Ectodermal cell (in vitro differentiated cells): Measurements from ENCODE around the gene CISD2.
A peak's percentile ranks its signal among the peaks of the same experiment; 100 is the strongest.
"Not testable (repeated sequence)": the region's sequence is repeated elsewhere in the genome, so short reads cannot be mapped to it uniquely, and the experiment has no call there.

Experiments
- H3K27ac ChIP-seq: 2 replicates; pipeline ENCODE4 v1.7.0; 2013; ENCODE audit warnings: mild to moderate bottlenecking, low read depth, low read length; ENCODE audit not compliant: insufficient read depth, poor library complexity, severe bottlenecking
- H3K27me3 ChIP-seq: 2 replicates; pipeline ENCODE4 v1.7.0; 2013; ENCODE audit warnings: mild to moderate bottlenecking, low read length; ENCODE audit not compliant: insufficient read depth, control insufficient read depth, poor library complexity, severe bottlenecking
- H3K36me3 ChIP-seq: one replicate; pipeline ENCODE4 v1.7.0; 2013; ENCODE audit warnings: low read length; ENCODE audit not compliant: control insufficient read depth, insufficient read depth
- H3K4me1 ChIP-seq: one replicate; pipeline ENCODE4 v1.7.0; 2013; ENCODE audit warnings: low read length; ENCODE audit not compliant: control insufficient read depth, insufficient read depth
- H3K4me3 ChIP-seq: 2 replicates; pipeline ENCODE4 v1.7.0; 2013; ENCODE audit warnings: low read depth, low read length, control low read depth; ENCODE audit not compliant: insufficient read depth
- H3K9me3 ChIP-seq: 2 replicates; pipeline ENCODE4 v1.7.0; 2013; ENCODE audit warnings: mild to moderate bottlenecking, low read length, moderate library complexity; ENCODE audit not compliant: control insufficient read depth
- WGBS, 2 experiments: methylation state at CpG; one replicate each; pipeline ENCODE4 v1.1.7; 2013; ENCODE audit warnings: missing lambda C conversion rate in 2 of 2; 5-methylcytosine and 5-hydroxymethylcytosine counted together

Gene CISD2

DNA sequence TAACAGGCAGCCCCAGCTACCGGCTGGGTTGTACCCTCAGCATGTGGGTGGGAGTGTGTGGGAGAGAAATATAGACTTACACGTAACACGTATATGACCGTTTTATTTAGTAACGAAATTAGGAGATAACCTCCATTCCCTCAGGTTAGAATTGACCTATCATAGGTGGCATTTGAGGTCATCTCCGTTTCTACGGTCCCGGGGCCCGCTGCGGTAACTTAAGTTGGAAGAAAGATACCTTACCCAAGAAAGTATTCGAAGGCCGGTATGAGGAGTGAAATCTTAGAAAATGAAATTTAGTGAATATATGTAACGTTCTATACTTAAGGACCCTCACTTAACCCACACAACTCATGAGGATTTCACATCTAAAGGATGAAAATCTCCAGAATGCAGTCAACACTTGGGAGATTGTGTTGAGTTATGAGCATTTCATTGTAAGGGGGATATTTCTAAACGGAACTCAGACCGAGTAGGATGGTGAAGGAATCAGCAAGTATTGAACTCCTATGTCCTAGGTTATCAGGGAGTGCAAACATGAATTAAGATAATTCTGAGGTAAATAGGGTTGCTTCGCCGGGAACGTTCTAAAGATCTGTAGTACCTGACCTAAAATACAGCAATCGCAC lies 891 bp downstream of the CISD2 start:
- H3K36me3 ChIP-seq: peaks cover 3% of the 10 kb centered on the region
- peak overlapping the region; percentile 98 for H3K27ac ChIP-seq
- H3K27me3 ChIP-seq: no peaks in the 10 kb centered on the region
- H3K4me3 ChIP-seq: peak overlapping the region; percentile 79
- peaks cover 3% of the 10 kb centered on the region for H3K4me1 ChIP-seq
- WGBS, 2 experiments: 11 to 12% methylated on average over 13 to 18 of the region's 19 CpGs
- no peaks in the 10 kb centered on the region for H3K9me3 ChIP-seq

DNA sequence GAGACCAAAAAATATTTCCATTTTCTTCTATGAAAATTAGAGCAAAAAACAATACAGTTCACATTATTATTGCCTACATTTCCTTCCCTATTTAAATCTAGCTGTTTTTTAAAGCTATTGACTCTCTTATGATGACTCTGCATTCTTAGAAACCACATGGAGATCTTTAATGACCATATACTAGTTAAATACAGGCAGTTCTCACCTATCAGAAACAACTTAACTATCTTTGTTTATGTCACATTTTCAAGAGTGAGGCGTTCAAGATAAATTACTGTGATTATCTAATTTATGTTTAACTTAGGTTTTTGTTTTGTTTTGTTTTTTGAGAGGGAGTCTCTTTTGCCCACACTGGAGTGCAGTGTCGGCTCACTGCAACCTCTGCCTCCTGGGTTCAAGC lies 3.0 kb downstream of the CISD2 start:
- no peaks in the 10 kb centered on the region for H3K9me3 ChIP-seq
- WGBS, 2 experiments: 92 to 96% methylated on average over 1 to 2 of the region's 2 CpGs
- H3K4me1 ChIP-seq: no peaks in the 10 kb centered on the region
- H3K27ac ChIP-seq: no peak overlapping the region
- H3K36me3 ChIP-seq: peaks cover 16% of the 10 kb centered on the region
- no peaks in the 10 kb centered on the region for H3K27me3 ChIP-seq
- H3K4me3 ChIP-seq: no peak overlapping the region

DNA sequence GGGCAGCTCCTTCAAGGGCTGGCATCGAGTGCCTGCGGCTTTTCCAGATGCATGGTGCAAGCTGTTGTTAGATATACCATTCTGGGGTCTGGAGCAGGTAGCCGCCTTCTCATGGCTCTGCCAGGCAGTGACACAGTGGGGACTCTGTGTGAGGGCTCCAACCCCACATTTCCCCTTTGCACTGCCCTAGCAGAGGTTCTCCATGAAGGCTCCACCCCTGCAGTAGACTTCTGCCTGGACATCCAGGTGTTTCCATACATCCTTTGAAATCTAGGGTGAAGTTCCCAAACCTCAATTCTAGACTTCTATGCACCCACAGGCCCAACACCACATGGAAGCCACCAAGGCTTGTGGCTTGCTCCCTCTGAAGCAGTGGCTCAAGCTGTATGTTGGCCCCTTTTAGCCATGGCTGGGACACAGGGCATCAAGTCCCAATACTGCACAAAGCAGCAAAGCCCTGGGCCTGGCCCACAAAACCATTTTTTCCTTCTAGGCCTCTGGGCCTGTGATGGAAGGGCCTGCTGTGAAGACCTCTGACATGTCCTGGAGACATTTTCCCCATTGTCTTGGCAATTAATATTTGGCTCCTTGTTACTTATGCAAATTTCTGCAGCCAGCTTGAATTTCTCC lies 8.8 kb downstream of the CISD2 start:
- not testable (repeated sequence) for H3K9me3 ChIP-seq, H3K27ac ChIP-seq, H3K4me3 ChIP-seq, H3K4me1 ChIP-seq, H3K27me3 ChIP-seq
- 97 to 98% methylated on average over 3 of the region's 3 CpGs for WGBS, 2 experiments
- peaks cover 29% of the 10 kb centered on the region for H3K36me3 ChIP-seq

DNA sequence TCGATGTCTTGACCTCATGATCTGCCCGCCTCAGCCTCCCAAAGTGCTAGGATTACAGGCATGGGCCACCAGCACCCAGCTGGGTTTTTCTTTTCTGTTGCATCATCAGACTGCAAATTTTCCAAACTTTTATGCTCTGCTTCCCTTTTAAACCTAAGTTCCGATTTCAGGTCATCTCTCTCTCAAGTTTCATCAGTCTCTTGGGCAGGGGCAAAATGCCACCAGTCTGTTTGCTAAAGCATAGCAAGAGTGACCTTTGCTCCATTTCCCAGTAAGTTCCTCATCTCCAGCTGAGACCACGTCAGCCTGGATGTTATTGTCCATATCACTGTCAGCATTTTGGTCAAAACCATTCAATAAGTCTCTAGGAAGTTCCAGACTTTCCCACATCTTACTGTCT lies 9.6 kb downstream of the CISD2 start:
- not testable (repeated sequence) for H3K4me3 ChIP-seq, H3K9me3 ChIP-seq, H3K27me3 ChIP-seq, H3K4me1 ChIP-seq, H3K27ac ChIP-seq
- peaks cover 26% of the 10 kb centered on the region for H3K36me3 ChIP-seq
- 64 to 67% methylated on average over 4 of the region's 4 CpGs for WGBS, 2 experiments

DNA sequence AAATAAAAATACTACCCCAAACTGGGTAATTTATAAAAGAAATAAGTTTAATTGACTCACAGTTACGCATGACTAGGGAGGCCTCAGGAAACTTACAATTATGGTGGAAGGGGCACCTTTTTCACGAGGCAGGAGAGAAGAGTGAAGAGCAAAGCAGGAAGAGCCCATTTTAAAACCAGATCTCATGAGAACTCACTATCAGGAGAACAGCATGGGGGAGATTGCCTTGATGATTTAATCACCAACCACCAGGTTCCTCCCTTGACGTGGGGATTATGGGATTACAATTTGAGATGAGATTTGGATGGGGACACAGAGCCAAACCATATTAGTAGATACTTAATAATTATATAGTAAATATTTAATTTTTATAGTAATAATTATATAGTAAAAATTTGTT lies 10.1 kb downstream of the CISD2 start:
- peaks cover 26% of the 10 kb centered on the region for H3K36me3 ChIP-seq
- WGBS, 2 experiments: 84 to 97% methylated on average over 2 to 3 of the region's 3 CpGs
- no peaks in the 10 kb centered on the region for H3K27me3 ChIP-seq
- no peak overlapping the region for H3K27ac ChIP-seq
- no peak overlapping the region for H3K4me3 ChIP-seq
- no peaks in the 10 kb centered on the region for H3K9me3 ChIP-seq
- H3K4me1 ChIP-seq: no peaks in the 10 kb centered on the region

DNA sequence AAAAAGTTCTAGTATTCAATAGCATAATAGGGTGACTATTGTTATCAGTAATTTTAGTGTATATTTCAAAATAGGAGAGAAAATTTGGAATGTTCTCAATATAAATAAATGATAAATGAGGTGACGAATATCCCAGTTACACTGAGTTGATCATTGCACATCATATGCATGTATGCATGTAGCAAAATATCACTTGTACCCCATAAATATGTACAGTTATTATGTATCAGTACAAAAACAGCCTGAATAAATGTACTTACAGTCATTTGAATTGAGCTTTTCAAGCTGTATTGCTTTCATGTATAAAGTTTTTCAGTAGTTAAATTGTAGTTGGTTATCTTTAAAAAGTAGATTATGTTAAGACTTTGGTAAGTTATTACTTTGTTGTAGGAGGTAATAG lies 12.6 kb downstream of the CISD2 start:
- peaks cover 17% of the 10 kb centered on the region for H3K36me3 ChIP-seq
- 100% methylated on average over 1 of the region's 1 CpG; no CpG with 5 or more reads in 1 of the 2 experiments for WGBS, 2 experiments
- H3K4me3 ChIP-seq: no peak overlapping the region
- no peaks in the 10 kb centered on the region for H3K27me3 ChIP-seq
- H3K4me1 ChIP-seq: no peaks in the 10 kb centered on the region
- H3K9me3 ChIP-seq: no peaks in the 10 kb centered on the region
- H3K27ac ChIP-seq: no peak overlapping the region

DNA sequence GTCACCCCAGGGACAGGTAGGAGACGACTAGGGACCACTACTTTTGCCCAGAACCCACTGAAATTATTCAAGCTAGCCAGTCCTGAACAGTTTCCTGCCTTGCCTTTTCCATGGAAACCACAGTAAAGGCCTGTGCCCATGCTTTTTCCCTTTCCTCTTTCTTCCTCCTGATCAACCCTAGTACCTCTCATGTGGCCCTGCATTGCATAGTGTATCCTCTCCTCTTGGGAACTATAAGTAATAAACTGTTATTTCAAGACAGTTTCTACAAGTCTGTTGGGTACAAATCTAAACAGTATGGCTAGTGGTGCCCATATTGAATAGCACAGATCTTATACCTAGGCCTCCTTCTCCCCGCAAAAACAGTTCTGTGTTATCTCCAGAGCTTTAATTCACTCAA lies 14.5 kb downstream of the CISD2 start:
- Histone ChIP-seq H3K4me3 (no peak overlapping the region), H3K27me3 (no peaks in the 10 kb centered on the region), H3K9me3 (no peaks in the 10 kb centered on the region), H3K36me3 (no peaks in the 10 kb centered on the region), H3K27ac (no peak overlapping the region), H3K4me1 (no peaks in the 10 kb centered on the region)
- 84 to 92% methylated on average over 2 of the region's 2 CpGs for WGBS, 2 experiments

DNA sequence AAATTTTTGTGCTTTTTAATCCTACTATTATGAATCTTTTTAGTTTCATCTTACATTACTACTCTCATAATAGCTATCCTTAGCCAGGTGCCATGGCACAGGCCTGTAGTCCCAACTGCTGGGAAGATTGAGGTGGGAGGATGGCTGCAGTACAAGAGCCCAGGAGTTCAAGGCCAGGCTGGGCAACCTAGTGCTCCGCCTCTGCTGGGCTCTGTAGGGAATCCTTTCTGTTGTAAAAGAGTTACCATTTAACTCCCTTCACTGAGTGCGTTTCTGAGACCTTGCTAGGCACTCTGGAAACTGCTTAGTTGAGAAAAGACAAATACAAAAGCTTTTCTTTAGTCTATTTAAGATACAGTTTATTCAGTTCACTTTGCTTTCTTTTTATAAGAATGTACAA lies 19.8 kb downstream of the CISD2 start:
- not testable (repeated sequence) for H3K4me3 ChIP-seq, H3K27ac ChIP-seq, H3K36me3 ChIP-seq, H3K4me1 ChIP-seq, H3K27me3 ChIP-seq, H3K9me3 ChIP-seq
- 65 to 67% methylated on average over 1 to 2 of the region's 2 CpGs for WGBS, 2 experiments

DNA sequence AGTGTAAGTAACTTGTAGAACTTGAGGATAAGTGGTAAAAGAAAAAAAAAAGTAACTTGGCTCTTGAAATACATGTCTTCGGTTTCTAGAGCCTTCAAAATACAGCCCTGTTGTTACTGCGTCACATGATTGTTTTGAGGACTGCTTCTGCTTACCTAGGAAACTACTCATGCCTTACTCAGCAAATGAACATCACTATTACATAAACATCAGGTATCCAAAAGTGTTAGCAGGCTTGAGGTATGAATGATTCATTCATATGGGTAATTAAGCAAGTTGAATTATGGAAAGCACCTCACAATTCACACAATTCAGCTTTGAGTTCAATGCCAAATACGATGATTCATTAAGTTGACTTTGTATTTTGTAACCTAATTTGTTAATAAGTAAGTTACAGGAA lies 21.1 kb downstream of the CISD2 start:
- H3K36me3 ChIP-seq, H3K27ac ChIP-seq, H3K9me3 ChIP-seq, H3K4me1 ChIP-seq, H3K27me3 ChIP-seq, H3K4me3 ChIP-seq: not testable (repeated sequence)
- 91 to 100% methylated on average over 1 to 2 of the region's 3 CpGs for WGBS, 2 experiments

DNA sequence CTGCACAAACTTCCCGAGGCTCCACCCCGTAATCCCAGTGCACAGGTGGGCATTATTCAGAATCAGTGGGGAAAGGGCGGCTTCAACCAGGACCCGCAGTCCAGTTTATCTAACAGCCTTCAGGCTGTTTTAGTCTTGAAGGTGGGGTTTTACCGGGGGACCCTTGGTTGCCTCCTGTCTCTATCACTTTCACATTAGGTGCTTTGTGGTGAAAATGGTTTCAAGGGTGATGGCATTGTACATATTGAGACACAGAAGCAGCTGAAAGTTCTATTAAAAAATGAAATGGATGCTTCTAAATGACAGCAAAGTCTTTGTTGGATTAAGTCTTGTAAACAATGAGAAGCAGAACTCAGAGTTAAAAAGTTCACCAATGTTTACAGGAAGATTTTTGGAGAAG lies 27.8 kb downstream of the CISD2 start:
- H3K36me3 ChIP-seq, H3K27me3 ChIP-seq: not testable (repeated sequence)
- 97 to 98% methylated on average over 5 of the region's 5 CpGs for WGBS, 2 experiments

DNA sequence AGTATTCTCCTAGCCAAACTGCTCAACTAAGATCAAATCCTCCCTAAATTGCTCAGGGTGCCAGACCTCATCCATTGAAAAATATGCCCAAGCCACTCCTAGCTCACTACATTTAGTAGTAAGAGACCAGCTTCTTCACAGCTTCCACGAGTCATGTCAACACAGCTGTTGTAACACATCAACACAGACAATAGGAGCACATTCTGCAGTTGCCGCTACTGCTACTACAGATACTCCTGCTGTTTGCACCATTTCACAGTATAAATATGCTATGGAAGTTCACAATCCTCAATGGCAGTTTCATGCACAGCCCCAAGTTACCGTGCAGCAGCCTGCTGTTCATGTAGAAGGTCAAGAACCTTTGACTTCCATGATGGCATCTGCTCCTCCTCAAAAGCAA lies 28.8 kb downstream of the CISD2 start:
- H3K9me3 ChIP-seq, H3K4me1 ChIP-seq, H3K27me3 ChIP-seq, H3K27ac ChIP-seq, H3K4me3 ChIP-seq, H3K36me3 ChIP-seq: not testable (repeated sequence)
- WGBS, 2 experiments: 85 to 89% methylated on average over 3 of the region's 3 CpGs

More for the DNA sequence above, 27.8 kb downstream of the CISD2 start:
- not testable (repeated sequence) for H3K27ac ChIP-seq, H3K4me1 ChIP-seq, H3K4me3 ChIP-seq, H3K9me3 ChIP-seq
